Psoas muscle (tissue), 8 donors: Measurements from ENCODE around the gene AJUBA. TPM values are rescaled to one million over a fixed set of nuclear protein-coding genes. Genes with fewer than 3 reads are reported as not detected.

ENCODE experiments used
- ATAC-seq, 4 donors: fragments of 200-7000 bp; cut with Tn5 transposase; one replicate each; pipeline ENCODE4 v1.9.1; 2020; ENCODE audit warnings: moderate library complexity in 3 of 4, mild to moderate bottlenecking in 2 of 4
- DNase-seq, 2 donors: peaks; one replicate each; pipeline ENCODE4 v3.0.0-alpha.2; 2020
- H3K27ac ChIP-seq: fragments of 200-600 bp; one replicate; pipeline ENCODE4 v1.8.0; 2022
- H3K27me3 ChIP-seq, 3 donors: fragments of 200-600 bp in 1 of 3; one replicate each; pipeline versions ENCODE4 v1.6.1 to v1.8.0; 2013 to 2022; ENCODE audit warnings: low read length in 2 of 3, mild to moderate bottlenecking in 2 of 3, moderate library complexity in 1 of 3; ENCODE audit not compliant: insufficient read depth in 3 of 3
- H3K36me3 ChIP-seq, 2 donors: fragments of 200-600 bp in 1 of 2; one replicate each; pipeline versions ENCODE4 v1.6.1 to v1.8.0; 2013 to 2022; ENCODE audit warnings: low read depth in 1 of 2, mild to moderate bottlenecking in 1 of 2, moderate library complexity in 1 of 2; ENCODE audit not compliant: insufficient read depth in 1 of 2
- H3K4me1 ChIP-seq: fragments of 200-600 bp; one replicate; pipeline ENCODE4 v1.8.0; 2022
- H3K4me3 ChIP-seq: fragments of 200-600 bp; one replicate; pipeline ENCODE4 v1.8.0; 2022; ENCODE audit warnings: mild to moderate bottlenecking
- H3K9me3 ChIP-seq: fragments of 200-600 bp; one replicate; pipeline ENCODE4 v1.8.0; 2022
- CTCF ChIP-seq: fragments of 200-600 bp; IDR thresholded peaks from one replicate; pipeline ENCODE4 v1.8.0; 2022; ENCODE audit warnings: antibody characterized with exemption
- WGBS, 3 donors: extraction: QIAGEN DNeasy Blood & Tissue Kit; methylation state at CpG; one replicate each; pipeline versions ENCODE4 v1.1.6 to v1.1.7; 2013; 5-methylcytosine and 5-hydroxymethylcytosine counted together
- intact Hi-C, 2 donors: fragments of 100-400 bp; cut with DNase I; formaldehyde crosslinking; loops; one replicate each; pipeline versions ENCODE4 v1.11.0 to v1.14.2; 2022
- polyA plus RNA-seq, 3 donors: library from polyadenylated mRNA; stranded (reverse); fragments of 200-250 nt; gene quantifications; one replicate each; pipeline ENCODE4 v1.2.3, GENCODE V29; 2013
- total RNA-seq, 4 donors: library from RNA; stranded (reverse); fragmentation: NEBNext Ultra II Directional in 2 of 4; extraction: Animal tissue kit (Norgen Biotek cat#: 25700) in 2 of 4; gene quantifications; one replicate each; pipeline versions ENCODE4 v1.2.1 to v1.2.4, GENCODE V29; 2021 to 2023
- donor health status: healthy with polysubstance abuse.
- donor health status: DM: no; HTN: no; CAD: no; lungs with moderate emphysema.
- donor health status: Bipolar disorder and iron deficiency.
- donor health status: healthy.
- donor health status: DM: yes; HTN: yes; CAD: no.
- donor health status: DM: no; HTN: no; CAD: no.
- donor health status: DM: no; HTN: no; CAD: no.
- donor health status: DM: yes; HTN: yes; CAD: no.

The AJUBA gene
- total and polyA plus RNA-seq, 7 donors: 0.65 to 1.5 (median 0.95) TPM

GRCh38 chr14:22984959-22985658, 2.8 kb upstream of the AJUBA start:
- Histone ChIP-seq H3K27me3 (peaks cover 0 to 28% (median 15%) of the 10 kb centered on the region in 3 donors), H3K36me3 (peaks cover 3 to 22% of the 10 kb centered on the region in 2 donors), H3K4me3 (no peak overlapping the region), H3K4me1 (peaks cover 8% of the 10 kb centered on the region), H3K9me3 (no peaks in the 10 kb centered on the region), H3K27ac (no peak overlapping the region)
- intact Hi-C loops: loop anchor here (5.0 to 10.0 kb wide), 2 partner anchors 50 to 428 kb away; no protein-coding TSS in a partner anchor
- TF ChIP-seq CTCF: no peak
- DNase-seq (no peak), ATAC-seq (no peak)
- 87 to 93% (median 88%) methylated on average over 6 of the region's 6 CpGs for WGBS, 3 donors

GRCh38 chr14:22981876-22982476, 375 bp downstream of the AJUBA start:
- TF ChIP-seq CTCF: no peak
- WGBS, 3 donors: 0 to 3% (median 1%) methylated on average over 36 to 51 of the region's 51 CpGs
- Histone ChIP-seq H3K4me1 (peaks cover 13% of the 10 kb centered on the region), H3K9me3 (no peaks in the 10 kb centered on the region), H3K27me3 (peaks cover 0 to 38% (median 20%) of the 10 kb centered on the region in 3 donors), H3K4me3 (peak overlapping the region; percentile 71), H3K36me3 (no peaks in the 10 kb centered on the region), H3K27ac (peak overlapping the region; percentile 19)
- intact Hi-C loops: loop anchor here (5.0 to 10.0 kb wide), 2 partner anchors 47 to 425 kb away; no protein-coding TSS in a partner anchor
- DNase-seq (no peak), ATAC-seq (peak in 1 of 4 donors; percentile 14)

- no peak for TF ChIP-seq CTCF
- Histone ChIP-seq H3K36me3 (no peaks in the 10 kb centered on the region), H3K27me3 (peaks cover 0 to 38% (median 20%) of the 10 kb centered on the region in 3 donors), H3K4me1 (peaks cover 14% of the 10 kb centered on the region), H3K27ac (no peak overlapping the region), H3K9me3 (no peaks in the 10 kb centered on the region), H3K4me3 (peak overlapping the region; percentile 71)
- 1 to 3% (median 2%) methylated on average over 53 to 76 of the region's 76 CpGs for WGBS, 3 donors
- no peak for DNase-seq
- intact Hi-C loops: loop anchor here (5.0 to 10.0 kb wide), 2 partner anchors 46 to 424 kb away; no protein-coding TSS in a partner anchor
- peak in 2 of 4 donors; percentile 7 to 14 for ATAC-seq
Measured at GRCh38 chr14:22981090-22981875, 1.1 kb downstream of the AJUBA start.

- no peak for ATAC-seq
Measured at GRCh38 chr14:22980672-22981089, 1.7 kb downstream of the AJUBA start.

More at GRCh38 chr14:22980672-22981089, 1.7 kb downstream of the AJUBA start:
- no peaks in the 10 kb centered on the region for H3K36me3 ChIP-seq
- H3K9me3 ChIP-seq: no peaks in the 10 kb centered on the region
- intact Hi-C loops: loop anchor here (5.0 to 10.0 kb wide), 2 partner anchors 46 to 423 kb away; no protein-coding TSS in a partner anchor
- peak in 1 of 2 donors; percentile 21 for DNase-seq
- H3K4me3 ChIP-seq: peak overlapping the region; percentile 71
- TF ChIP-seq CTCF: no peak
- H3K27me3 ChIP-seq: peaks cover 0 to 38% (median 20%) of the 10 kb centered on the region in 3 donors
- H3K27ac ChIP-seq: no peak overlapping the region
- H3K4me1 ChIP-seq: peaks cover 14% of the 10 kb centered on the region
- WGBS, 3 donors: 1 to 4% (median 2%) methylated on average over 12 to 41 of the region's 41 CpGs
